HG03565 (cell line): ENCODE data around the gene IER5.

Experiments
- ATAC-seq: cut with Tn5 transposase; IDR thresholded peaks from one replicate; pipeline ENCODE4 v1.9.1; 2021; ENCODE audit warnings: mild to moderate bottlenecking, moderate library complexity; ENCODE audit not compliant: unreplicated experiment

The IER5 gene

DNA sequence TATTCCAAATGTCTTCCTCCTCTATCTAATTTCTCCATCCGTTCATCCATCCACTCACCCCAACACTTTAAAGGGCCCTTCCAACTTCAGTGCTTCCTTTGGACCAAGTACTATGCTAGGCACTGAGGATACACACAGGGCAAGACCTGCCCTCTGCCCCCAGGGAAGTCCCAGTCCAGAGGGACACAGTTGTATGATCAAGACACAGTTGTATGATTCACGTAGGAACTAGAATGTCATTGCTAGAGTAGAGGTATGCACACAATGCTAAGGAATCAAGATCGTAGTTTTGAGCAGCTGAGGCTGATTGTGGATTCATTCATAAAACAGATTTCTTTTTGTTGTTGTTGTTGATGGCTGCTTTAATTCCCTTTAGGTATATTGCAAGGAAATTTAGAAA is 11.6 kb upstream of the IER5 start:
- ATAC-seq: no peak

DNA sequence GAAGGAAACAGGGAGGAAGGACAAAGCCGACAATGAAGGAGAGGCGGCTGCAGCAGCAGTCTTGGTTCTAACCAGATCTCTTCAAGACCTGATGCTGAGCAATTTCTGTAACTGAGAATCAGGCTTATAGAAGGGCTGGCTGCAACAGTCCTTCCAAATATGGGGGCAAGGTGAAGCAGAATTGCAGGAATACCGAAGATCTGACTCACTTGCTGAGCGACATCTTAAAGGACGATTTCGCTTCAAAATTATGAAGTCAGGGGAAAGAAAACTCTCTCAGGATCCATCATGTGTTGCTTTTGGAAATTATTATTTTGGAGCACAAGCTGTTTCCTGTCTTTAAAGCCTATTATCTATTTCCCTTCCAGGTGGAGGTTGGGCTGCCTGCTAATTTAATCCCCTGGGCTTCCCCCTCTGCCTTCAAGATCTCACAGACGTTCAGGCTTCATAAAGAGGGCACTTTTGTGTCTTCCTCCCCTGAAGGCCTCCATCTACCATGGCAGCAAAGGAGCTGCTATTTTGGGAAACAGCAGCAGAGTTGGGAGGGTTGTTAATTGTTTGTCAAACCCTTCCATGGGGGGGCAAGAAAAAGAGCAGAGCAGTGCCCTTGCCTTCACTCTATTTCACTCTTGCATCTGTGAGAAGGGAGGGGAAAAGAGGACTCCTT is 10.8 kb upstream of the IER5 start:
- no peak for ATAC-seq

DNA sequence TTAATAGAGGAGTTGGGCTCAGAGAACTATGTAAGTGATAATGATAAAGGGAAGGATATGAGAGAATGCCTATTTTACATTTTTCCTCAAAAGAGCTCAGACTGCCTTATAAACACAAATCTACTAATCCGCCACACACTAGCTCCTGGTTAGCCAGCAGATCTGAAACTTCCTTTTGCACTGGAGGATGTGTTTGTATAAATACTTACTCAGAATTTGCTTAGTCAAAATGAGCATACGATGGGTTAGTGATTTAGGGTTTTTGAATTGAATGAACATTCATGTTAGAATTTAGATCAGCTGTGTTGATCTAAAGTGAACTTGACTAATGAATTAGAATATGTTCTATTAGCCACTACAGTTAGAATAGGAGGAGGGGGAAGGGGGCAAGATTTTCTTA is 9.1 kb upstream of the IER5 start:
- no peak for ATAC-seq

DNA sequence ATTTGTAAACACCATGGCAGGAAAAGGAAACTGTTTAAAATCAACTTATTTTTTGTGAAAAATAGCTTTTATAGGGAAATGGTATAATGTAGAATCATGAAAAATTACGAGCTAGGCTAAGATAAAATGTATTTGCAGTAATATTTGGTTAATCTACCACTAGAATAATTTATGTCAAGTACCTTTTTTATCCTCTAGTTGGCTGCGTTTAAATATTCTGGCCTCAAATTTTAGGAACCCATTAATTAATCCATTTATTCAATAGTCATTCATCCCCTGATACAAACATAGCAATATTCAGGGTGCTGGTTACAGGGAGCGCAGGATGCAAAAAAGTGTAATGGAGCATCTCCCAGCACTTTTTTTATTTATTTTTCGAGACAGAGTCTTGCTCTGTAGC is 8.6 kb upstream of the IER5 start:
- no peak for ATAC-seq

DNA sequence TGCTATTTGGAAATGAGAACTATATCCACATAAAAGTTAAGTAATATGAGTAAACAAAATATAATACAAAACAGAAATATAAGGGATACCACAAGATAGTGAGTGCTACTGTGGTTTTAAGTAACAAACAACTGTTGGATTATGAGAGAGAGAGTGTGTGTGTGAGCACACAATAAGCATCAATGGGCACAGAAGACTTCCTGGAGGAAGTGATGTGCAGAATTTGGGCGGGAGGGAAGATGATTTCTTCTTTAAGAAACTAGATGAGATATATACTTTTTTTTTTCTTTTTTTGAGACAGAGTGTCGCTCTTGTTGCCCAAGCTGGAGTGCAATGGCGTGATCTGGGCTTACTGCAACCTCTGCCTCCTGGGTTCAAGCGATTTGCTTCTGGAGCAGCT is 7.9 kb upstream of the IER5 start:
- ATAC-seq: no peak

DNA sequence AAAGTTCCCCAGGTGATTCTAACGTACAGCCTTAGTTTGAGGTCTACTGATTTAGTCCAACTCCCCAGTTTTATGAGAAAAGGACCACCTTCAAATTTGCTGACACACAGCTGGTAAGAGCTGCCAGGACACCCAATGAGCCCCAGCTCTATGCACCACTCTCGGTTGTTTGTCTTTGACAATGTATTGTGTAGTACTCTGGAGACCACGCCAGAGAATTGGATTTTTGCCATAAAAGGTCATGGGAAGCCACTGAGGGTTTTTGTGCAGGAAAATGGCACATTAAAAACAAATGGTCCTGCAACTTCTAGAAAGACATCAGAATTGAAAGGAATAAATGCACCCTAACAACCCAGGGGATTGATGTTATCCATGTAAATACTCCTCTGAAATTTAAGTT is 7.1 kb upstream of the IER5 start:
- ATAC-seq: no peak

DNA sequence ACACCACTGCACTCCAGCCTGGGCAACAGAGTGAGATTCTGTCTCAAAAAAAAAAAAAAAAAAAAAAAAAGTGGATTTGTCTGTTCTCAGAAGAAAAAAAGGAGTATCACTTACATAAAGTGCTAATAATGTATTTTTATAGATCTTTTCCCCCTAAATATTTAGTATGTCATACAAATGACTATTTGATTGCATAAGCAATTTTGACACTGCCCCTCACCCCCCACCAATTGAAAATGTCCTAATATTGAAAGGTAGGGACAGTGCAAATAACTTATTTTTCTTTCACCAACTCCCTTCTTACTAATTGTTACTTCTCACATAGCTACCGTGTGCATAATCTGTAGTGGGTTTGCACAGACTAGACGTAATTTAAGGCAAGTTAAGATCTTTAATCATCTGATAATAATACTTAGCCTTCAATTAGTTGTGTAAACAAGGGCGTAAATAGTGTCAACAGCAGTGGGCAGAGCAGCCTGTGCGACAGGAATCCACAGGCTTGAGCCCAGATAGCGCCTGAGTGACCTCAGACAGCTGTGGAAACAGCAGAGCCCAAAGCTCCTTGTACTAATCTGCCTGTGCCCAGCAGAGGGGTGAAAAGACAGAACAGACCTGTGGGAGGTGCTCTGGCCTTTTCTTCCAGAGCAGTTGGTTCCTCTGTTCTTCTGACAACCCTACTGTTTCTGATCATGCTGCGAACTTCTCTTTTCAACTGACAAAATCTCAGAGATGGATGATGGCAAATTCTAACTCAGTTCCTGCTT is 4.5 kb upstream of the IER5 start:
- no peak for ATAC-seq

DNA sequence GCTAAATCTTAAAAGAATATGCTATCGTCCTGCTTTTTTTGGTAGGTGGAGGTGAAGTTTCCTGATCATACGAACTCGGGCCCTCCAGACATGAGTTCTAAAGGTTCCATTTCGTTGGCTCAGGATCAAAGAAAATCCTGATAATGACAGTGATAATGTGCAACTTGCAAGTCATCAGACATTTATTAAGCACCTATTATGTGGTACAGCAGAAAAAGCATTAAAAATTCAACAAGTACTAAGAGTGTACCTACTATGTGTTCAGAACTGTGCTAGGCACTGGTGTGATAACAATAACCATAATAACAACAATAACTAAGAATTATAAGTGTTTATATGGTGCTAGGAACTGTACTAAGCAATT is 3.9 kb upstream of the IER5 start:
- ATAC-seq: no peak

DNA sequence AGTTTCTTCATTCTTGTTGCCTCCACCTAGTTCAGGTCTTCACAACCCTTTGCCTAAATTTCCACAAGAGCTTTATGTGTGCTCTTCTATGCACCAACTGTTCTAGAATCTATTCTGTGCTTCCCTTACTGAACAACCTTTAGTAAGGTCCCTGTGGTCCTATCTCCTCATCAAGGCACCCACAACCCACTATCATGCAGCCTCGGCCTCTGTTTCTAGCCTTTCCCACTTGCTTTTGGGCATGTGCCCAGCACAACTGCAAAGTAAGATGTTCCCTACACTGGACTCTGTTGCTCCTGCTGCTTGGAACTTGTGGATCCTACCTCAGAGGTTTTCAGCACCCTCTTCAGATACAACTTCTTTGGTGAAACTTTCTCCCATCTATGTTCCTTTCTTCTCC is 2.4 kb upstream of the IER5 start:
- no peak for ATAC-seq

DNA sequence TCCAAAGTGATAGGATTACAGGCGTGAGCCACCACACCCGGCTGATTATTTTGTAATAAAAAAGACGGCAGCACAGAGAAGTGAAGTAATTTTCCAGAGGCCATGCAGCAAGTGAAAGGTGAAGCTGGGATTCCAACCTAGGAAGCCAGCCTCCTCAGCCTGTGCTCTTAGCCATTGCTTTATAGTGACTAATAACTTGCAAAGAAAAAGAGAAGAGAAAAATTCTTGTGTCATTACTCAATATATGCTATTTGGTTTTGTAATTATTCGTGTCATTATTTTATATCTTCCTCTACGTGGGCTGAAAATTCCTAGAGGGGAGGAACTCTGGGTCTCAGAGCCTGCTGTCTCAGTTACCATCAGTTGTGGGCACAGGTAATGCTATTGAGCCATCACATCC is 1.6 kb upstream of the IER5 start:
- no peak for ATAC-seq

DNA sequence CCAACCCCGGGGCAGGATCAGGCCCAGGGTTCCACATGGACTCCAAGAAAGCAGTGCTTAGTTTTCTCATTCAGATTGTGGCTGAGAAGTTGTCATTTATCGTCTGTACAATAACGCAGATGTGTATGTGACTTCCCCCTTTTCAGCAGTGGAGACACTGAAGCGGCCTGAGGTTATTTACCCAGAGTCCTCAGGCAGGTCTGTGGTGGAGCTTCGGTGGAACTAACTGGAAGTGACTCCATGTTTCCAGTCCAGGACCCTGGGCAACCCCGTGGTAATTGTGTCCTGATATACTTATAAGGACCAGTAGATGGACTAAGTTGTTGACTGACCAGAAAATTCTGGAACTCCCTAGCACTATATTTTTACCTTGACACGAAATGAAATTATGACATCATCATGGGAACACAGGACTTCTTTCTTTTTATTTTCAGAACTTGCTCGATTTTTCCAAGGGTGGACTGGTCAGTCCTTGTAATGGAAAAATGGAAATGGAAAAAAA is 1.0 kb upstream of the IER5 start:
- ATAC-seq: peak; percentile 18

DNA sequence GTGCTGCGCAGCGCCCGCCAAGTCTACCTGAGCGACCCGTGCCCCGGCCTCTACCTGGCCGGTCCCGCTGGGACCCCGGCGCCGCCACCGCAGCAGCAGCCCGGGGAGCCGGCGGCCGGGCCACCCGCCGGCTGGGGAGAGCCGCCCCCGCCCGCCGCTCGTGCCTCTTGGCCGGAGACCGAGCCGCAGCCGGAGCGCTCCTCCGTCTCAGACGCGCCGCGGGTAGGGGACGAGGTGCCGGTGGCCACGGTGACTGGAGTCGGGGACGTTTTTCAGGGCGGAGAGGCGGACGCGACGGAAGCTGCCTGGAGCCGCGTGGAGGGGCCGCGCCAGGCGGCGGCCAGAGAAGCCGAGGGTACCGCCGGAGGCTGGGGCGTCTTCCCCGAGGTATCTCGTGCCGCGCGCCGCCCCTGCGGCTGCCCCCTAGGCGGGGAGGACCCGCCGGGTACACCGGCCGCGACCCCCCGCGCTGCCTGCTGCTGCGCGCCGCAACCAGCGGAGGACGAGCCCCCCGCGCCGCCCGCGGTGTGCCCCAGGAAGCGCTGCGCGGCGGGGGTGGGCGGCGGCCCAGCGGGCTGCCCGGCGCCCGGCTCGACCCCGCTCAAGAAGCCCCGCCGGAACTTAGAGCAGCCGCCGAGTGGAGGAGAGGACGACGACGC is 646 bp downstream of the IER5 start:
- no peak for ATAC-seq

DNA sequence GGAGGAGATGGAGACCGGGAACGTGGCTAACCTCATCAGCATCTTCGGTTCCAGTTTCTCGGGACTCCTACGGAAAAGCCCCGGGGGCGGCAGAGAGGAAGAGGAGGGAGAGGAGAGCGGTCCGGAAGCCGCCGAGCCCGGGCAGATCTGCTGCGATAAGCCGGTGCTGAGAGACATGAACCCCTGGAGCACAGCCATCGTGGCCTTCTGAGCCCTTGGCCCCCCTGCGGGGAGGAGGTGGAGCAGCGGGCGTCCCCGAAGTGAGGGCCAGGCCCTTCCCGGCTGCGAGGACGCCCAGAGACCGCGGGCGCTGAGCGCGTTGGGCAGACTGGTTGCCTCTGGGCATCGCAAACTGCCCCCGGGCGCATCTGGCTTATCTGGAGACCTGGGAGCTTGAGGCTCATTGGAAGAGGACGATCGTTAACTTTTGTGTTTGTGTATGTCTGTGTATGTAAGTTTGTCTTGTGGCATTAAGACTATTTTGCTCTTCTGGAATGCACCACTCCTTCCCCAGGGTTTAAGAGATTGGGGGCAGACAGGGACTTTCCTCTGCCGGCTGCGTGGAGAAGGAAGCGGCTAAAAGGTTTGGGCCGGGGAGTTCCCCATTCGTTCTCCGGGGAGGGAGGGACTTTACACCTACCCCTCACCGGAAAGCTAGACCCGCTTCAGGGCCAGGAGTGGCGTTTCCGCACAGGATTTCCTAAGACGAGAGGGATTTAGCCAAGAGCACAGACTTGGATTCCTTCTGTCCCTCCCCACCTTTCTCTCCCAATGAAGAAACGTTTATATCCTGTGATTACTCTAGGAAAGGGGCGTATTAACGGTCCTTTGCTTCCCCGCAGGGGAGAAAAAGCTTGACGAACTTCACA is 1.4 kb downstream of the IER5 start:
- ATAC-seq: no peak

DNA sequence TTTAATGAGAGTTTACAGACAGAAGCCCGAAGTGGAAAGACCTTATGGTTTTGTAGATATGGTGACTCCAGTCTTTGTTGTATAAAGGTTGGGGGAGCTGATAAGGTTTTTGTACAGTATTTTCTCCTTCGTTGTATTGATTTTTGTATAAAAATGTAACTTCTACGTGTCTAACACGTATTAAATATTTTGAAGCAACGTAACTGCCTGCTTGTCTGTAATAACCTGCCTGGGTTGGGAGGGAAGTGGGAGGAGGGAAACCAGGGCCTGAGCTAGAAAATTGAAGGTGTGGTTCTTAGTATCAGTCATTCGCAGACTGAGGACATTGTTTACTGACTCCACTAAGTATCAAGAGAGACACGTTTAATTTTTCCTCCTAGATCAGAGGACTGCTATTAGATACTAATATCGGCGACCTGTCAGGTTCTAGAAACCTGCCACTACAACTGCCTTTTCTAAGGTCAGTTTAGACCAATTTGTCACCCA is 2.2 kb downstream of the IER5 start:
- no peak for ATAC-seq

DNA sequence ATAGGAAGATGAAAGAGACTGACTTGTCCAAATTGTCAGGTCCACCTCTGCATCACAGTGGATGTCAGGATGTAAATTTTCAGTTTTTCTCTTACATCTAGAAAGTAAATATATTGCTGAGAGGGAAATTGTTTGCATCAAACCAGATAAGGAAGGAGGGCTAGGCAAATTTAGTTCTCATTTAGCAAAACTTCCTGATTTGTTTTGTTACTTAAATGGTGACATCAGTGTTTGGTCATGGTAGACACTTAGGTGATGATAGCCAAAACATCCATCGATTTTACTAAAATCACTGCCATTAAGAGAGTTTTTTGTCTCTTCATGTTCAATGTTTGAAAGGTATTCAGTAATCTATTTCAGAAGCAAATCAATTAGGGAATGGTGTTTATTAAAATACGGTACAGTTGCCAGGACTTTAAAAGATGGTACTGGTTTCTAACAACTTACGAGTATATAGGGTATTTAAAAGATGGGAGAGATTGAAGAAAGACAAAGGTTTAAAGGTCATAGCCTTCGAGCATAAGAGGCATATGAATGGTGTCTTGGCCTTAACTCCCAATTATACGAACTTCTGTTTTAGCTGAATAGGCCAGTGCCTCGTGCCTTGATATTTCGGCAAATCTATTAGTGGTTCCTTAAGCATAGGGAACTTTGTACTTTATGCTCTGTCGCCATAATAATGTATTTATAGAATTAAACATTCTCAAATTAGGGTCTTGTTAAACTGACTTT is 3.0 kb downstream of the IER5 start:
- no peak for ATAC-seq

DNA sequence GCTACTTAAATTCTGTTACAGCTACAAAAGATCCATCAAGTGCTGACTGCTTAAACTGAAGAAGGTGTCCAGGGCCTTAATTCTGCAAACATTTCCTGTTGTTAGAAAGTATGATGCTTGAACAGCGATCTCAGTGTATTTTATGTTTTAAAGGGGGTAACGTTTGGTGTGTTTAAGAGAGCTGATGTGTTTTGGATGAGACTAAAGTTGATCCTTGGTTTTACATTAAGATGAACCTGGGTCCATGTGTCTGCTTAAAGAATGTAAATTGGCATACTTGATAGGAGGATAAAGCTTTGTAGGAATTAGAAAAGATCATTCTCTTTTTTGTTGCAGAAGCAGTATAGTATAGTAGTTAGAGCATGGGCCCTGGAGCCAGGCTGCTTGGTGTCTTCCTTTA is 3.6 kb downstream of the IER5 start:
- no peak for ATAC-seq

DNA sequence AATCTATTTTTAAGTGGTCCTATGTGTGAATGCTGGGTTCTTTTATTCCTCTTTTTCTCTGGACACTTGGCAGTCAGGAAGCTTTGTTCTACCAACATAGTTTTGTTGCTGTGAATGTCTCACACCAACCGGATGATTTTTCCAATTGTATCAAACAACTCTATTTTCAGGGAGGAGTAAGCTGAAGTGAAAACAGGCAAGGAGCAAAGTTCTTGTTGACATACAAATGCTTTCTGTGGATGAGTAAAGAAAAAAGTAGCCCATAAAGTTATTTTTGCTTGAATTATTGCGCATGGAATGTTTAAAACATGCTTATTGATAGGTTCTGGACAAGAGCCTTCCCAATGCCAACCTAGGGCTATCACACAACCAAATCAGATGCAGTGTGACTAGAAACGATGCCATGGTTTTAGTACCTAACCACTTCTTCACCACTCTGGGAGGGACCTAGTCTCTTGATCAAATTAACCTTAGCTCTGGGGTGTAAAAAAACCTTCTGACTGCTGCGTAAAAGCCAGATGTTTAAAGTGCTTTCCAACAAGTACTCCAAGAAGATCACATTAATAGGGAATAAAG is 4.5 kb downstream of the IER5 start:
- no peak for ATAC-seq

DNA sequence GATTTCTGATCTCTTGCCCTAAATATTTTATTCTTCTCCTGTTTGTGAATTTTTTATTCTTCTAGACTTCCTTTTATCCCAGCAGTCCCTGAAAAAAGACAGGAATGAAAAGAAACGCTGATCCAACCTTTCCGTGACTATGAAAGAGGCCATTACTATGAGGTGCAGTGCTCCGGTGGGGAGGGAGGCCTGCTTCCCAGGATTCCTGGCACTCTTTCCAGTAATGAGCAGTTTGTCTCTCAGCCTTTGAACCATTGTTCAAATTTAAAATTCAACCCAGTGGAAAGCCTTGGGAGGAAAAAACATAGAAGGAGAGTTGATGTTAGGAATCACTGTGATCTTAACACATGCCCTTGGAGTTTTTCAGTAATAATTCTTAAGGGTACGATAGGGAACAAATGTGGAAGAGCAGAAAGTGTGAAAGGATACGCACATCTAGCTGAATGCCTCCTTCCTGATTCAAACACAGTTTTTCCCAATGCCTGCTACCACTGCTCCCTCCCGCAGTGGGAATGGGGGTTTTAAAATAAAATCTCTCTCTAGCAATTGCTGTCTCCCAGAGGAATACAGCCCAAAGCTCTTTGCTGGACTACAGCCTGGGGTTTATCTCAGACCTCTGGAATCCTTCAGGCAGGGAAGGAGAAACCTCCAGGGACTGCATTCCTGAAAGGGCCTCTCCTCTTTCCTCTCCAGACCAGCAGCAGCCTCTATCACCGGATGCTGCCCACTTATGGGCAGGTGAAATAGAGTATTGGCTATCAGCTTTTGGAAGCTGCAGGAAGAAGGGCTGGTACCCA is 6.1 kb downstream of the IER5 start:
- no peak for ATAC-seq

DNA sequence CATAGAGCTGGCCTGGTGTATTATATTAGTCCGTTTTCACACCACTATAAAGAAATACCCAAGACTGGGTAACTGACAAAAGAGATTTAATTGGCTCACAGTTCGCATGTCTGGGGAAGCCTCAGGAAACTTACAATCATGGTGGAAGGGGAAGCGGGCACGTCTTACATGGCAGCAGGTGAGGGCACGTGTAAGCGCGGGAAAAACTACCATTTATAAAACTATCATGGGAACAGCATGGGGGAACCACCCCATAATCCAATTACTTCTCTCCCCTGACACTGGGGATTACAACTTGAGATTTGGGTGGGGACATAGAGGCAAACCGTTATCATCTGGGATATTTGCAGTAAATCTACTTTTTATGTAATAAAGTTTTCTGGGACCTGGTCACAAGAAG is 6.8 kb downstream of the IER5 start:
- no peak for ATAC-seq
